GM12872 (cell line): Measurements from ENCODE around the gene TM4SF4.
A peak's percentile ranks its signal among the peaks of the same experiment; 100 is the strongest.

Experiments
- TF ChIP-seq, protein P1 (sequence below): IDR thresholded peaks from 3 replicates; pipeline ENCODE4 v1.5.1; 2011; ENCODE audit warnings: low read depth, mild to moderate bottlenecking, low read length, moderate library complexity; ENCODE audit not compliant: insufficient read depth

The TM4SF4 gene

DNA sequence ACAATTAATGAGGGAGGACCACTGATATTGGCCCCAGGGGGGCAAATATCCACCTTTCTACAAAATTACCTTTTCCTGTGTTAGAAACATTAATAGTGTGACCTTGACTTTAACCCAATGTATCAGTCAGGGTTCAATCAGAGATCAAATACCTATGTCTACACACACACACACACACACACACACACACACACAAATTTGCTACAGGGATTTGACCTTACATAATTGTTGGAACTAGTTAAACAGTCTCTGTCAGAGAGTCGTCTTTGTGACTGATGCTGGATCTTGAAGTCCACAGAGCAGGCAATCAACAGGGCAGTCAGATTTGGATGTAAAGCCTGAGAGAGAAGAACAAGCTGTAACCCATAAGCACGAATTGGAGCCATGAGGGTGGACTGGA is 32.5 kb downstream of the TM4SF4 start:
- TF ChIP-seq, protein P1, sequence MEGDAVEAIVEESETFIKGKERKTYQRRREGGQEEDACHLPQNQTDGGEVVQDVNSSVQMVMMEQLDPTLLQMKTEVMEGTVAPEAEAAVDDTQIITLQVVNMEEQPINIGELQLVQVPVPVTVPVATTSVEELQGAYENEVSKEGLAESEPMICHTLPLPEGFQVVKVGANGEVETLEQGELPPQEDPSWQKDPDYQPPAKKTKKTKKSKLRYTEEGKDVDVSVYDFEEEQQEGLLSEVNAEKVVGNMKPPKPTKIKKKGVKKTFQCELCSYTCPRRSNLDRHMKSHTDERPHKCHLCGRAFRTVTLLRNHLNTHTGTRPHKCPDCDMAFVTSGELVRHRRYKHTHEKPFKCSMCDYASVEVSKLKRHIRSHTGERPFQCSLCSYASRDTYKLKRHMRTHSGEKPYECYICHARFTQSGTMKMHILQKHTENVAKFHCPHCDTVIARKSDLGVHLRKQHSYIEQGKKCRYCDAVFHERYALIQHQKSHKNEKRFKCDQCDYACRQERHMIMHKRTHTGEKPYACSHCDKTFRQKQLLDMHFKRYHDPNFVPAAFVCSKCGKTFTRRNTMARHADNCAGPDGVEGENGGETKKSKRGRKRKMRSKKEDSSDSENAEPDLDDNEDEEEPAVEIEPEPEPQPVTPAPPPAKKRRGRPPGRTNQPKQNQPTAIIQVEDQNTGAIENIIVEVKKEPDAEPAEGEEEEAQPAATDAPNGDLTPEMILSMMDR = no peak

DNA sequence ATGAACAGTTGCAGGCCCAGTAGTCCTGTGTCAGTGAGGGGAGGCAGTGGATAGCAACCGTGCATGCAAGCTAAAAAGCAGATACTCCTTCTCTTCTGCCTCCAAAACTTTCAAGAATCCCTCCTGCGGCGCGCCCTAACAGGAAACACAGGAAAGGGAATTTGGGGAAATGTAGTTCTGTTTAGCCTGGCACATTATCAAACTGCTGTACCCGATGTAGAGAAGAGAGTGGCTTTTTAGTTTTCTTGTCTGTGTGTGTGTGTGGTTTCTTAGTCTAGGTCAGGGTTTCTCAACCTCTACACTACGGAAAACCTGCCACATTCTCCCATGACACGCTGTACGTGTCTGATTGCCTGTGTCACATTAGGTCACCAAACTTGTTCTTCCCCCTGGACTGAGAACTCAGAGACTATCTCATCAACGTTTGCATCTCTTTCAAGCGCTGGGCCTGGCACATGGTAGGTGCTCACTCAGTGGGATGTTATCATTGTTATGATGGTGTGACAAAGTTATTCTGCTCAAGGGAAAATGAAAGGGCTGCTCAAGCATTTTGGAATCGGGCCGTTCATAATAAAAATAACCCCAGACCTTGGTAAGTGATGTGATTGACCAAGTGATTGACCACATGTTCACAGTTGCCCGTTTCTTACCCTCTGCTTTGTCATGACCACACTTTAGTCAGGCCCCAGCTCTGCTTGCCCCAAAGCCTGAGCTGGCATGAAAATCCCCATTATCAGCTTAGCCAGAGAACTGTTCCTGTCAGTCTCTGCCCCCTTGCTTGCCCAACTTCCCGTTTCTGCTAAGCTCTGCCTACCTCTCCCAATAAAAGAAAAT is 33.2 kb downstream of the TM4SF4 start:
- TF ChIP-seq, protein P1 = no peak

DNA sequence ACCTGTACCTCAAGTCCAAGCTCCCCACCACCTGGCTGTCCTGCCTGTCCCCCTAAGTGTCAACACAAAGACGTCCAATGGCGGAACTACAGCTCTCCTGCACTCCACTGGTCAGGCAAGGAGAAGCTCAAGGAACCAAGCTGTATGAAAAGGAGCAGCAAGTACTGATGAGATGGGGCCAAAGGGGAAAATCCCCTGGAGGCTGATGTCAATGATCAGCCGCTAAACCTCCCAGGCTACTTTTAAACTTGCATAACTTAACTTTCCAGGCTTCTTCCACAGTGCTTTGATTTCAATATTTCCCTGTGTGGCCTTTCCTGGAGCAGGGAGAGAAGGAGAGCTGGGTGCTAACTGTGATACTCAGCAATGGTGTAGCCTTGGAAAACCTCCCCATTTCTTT is 35.0 kb downstream of the TM4SF4 start:
- TF ChIP-seq, protein P1 = no peak

DNA sequence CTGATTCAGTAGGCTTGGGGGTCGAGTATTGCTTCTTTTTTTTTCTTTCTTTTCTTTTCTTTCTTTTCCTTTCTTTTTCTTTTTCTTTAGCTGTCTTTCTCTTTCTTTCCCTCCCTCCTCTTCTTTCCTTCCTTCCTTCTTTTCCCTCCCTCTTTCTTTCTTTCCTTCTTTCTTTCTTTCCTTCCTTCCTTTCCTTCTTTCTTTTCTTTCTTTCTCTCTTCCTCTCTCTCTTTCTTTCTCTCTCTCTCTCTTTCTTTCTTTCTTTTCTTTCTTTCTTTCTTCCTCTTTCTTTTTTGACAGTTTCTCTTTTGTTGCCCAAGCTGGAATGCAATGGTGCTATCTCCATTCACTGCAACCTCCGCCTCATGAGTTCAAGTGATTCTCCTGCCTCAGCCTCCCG is 36.0 kb downstream of the TM4SF4 start:
- TF ChIP-seq, protein P1 = no peak

DNA sequence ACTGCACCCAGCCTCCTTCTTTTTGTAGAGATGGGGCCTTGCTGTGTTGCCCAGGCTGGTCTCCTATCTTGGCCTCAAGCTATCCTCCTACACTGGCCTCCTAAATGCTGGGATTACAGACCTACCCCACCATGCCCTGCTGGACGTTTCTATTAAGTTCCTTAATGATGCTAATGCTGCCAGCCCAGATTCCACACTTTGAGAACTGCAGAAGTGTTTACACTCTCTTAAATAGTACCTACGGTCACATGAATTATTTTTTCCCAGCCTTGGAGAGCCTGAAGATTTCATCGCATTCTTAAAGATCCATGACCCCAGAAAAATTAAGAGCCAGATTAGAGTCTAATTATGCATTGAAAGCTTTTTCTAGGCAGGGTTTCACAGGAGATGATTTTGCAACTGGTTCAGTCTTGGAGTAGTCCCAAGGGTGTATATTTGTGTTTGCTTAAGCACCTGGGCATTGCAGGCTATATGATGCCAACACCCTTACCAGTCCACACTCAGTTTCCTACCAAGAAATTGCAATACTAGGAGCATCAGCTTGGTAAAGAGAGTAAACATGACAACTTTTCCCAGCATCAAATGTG is 36.6 kb downstream of the TM4SF4 start:
- TF ChIP-seq, protein P1 = no peak

DNA sequence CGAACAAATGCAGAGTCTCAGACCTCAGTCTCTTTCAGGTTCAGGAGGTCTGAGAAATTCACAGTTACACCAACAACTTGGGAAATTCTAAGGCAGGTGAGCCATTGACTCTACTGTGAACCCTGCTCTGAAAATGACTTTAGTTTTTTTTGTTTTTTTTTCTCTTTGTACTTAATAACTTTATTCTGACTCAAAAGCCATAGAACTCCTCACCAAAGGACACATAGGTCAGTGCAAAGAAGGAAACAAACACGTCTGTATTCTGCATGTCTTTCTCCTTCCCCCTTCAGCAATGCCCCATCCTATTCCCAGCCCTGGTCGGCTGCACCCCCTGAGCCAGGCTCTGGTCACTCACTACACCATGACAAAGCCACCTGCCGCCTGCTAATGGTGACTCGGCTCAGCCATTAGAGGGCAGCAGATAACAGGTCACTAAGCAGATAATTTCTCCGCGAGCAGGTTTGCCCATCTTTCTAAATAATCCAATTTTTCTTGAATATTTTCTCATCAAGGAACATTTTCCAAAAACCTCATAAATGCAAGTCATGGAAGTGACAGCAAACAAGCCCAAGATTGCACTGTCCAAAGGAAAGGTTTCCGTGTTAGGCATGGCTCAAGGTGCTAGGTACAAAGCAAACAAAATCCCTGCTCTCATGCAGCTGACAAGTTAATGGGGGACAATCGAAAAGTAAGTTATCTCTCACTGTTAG is 37.7 kb downstream of the TM4SF4 start:
- TF ChIP-seq, protein P1 = peak; percentile 82

DNA sequence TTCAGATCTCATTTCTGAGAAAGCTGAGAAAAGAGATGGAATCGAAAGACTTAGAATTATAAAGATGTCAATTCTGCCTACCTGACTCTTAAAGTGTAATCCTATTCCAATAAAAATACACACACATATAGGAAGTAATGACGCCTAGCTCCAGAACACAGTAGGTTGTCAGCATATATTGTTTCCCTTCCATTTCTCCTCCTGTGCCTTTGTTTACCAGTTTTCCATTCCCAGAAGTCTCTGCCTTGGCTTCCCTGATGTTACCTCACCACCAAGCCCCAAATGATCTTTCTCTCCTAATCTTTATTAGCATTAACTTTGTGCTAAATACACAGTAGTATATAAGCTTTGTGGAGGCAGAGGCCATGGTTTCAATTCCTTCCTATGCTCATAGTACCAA is 40.0 kb downstream of the TM4SF4 start:
- TF ChIP-seq, protein P1 = no peak
